Measurements from ENCODE around the gene MTHFD1L. TPM values are rescaled to one million over a fixed set of nuclear protein-coding genes. Genes with fewer than 3 reads are reported as not detected.

The MTHFD1L gene
- total RNA-seq, 2 experiments from 2014 or later = 115 to 119 TPM

- intact Hi-C loops (cut with micrococcal nuclease) = no loop called here
- Mint-ChIP-seq H3K27me3 (no peaks in the 10 kb centered on the region), H3K4me3 (no peak overlapping the region), H3K9me3 (no peaks in the 10 kb centered on the region), H3K27ac (no peak overlapping the region), H3K36me3 (peaks cover 55% of the 10 kb centered on the region), H3K4me1 (ENCODE audit: low read depth) (no peaks in the 10 kb centered on the region)
- DNase-seq = no peak
- CTCF ChIA-PET = no interaction called here
- POLR2A ChIA-PET = no interaction called here
Observed at GRCh38 chr6:150924808-150925589, 59.5 kb downstream of the MTHFD1L start.

- intact Hi-C loops (cut with micrococcal nuclease) = no loop called here
- CTCF ChIA-PET = no interaction called here
- Mint-ChIP-seq H3K27ac (no peak overlapping the region), H3K4me1 (ENCODE audit: low read depth) (no peaks in the 10 kb centered on the region), H3K4me3 (no peak overlapping the region), H3K9me3 (no peaks in the 10 kb centered on the region), H3K36me3 (peaks cover 54% of the 10 kb centered on the region), H3K27me3 (no peaks in the 10 kb centered on the region)
- POLR2A ChIA-PET = no interaction called here
- no peak for DNase-seq
Observed at GRCh38 chr6:150925590-150925928, 60.1 kb downstream of the MTHFD1L start.

GRCh38 chr6:150925976-150926375 is 60.5 kb downstream of the MTHFD1L start:
- Mint-ChIP-seq H3K9me3 (no peaks in the 10 kb centered on the region), H3K4me1 (ENCODE audit: low read depth) (no peaks in the 10 kb centered on the region), H3K36me3 (peaks cover 54% of the 10 kb centered on the region), H3K27ac (no peak overlapping the region), H3K4me3 (no peak overlapping the region), H3K27me3 (no peaks in the 10 kb centered on the region)
- CTCF ChIA-PET = no interaction called here
- intact Hi-C loops (cut with micrococcal nuclease) = no loop called here
- POLR2A ChIA-PET = no interaction called here
- no peak for DNase-seq

GRCh38 chr6:150928882-150929281 is 63.4 kb downstream of the MTHFD1L start:
- ChIA-PET POLR2A (no interaction called here), CTCF (interaction anchor here (0.8 to 3.2 kb wide), 2 partner anchors 37 to 111 kb away, joined by 3 to 16 read pairs; no protein-coding TSS in a partner anchor)

GRCh38 chr6:150929416-150929815 is 63.9 kb downstream of the MTHFD1L start:
- DNase-seq = no peak
- POLR2A ChIA-PET = no interaction called here
- Mint-ChIP-seq H3K27me3 (no peaks in the 10 kb centered on the region), H3K9me3 (no peaks in the 10 kb centered on the region), H3K4me1 (ENCODE audit: low read depth) (no peaks in the 10 kb centered on the region), H3K4me3 (no peak overlapping the region), H3K36me3 (peaks cover 55% of the 10 kb centered on the region), H3K27ac (no peak overlapping the region)
- intact Hi-C loops (cut with micrococcal nuclease) = no loop called here
- CTCF ChIA-PET = interaction anchor here (0.8 to 3.2 kb wide), 2 partner anchors 38 to 112 kb away, joined by 3 to 16 read pairs; no protein-coding TSS in a partner anchor

More at GRCh38 chr6:150928882-150929281, 63.4 kb downstream of the MTHFD1L start:
- Mint-ChIP-seq H3K27me3 (no peaks in the 10 kb centered on the region), H3K4me3 (no peak overlapping the region), H3K4me1 (ENCODE audit: low read depth) (no peaks in the 10 kb centered on the region), H3K27ac (no peak overlapping the region), H3K9me3 (no peaks in the 10 kb centered on the region), H3K36me3 (peaks cover 52% of the 10 kb centered on the region)
- intact Hi-C loops (cut with micrococcal nuclease) = no loop called here
- DNase-seq = no peak

- intact Hi-C loops (cut with micrococcal nuclease) = no loop called here
- Mint-ChIP-seq H3K27me3 (no peaks in the 10 kb centered on the region), H3K27ac (no peak overlapping the region), H3K4me3 (no peak overlapping the region), H3K4me1 (ENCODE audit: low read depth) (no peaks in the 10 kb centered on the region), H3K9me3 (no peaks in the 10 kb centered on the region), H3K36me3 (peaks cover 53% of the 10 kb centered on the region)
- ChIA-PET POLR2A (no interaction called here), CTCF (interaction anchor here (0.7 to 3.2 kb wide), 2 partner anchors 22 to 39 kb away, joined by 3 to 16 read pairs; no protein-coding TSS in a partner anchor)
- DNase-seq = no peak
Observed at GRCh38 chr6:150930841-150931240, 65.3 kb downstream of the MTHFD1L start.

- peaks cover 50% of the 10 kb centered on the region for H3K36me3 Mint-ChIP-seq
- no peak overlapping the region for H3K4me3 Mint-ChIP-seq
- no peaks in the 10 kb centered on the region for H3K9me3 Mint-ChIP-seq
- H3K27ac Mint-ChIP-seq = no peak overlapping the region
- ChIA-PET POLR2A (no interaction called here), CTCF (interaction anchor here (0.7 to 3.2 kb wide), 2 partner anchors 23 to 40 kb away, joined by 3 to 16 read pairs; no protein-coding TSS in a partner anchor)
- H3K27me3 Mint-ChIP-seq = no peaks in the 10 kb centered on the region
- no peak for DNase-seq
- H3K4me1 Mint-ChIP-seq (ENCODE audit: low read depth) = no peaks in the 10 kb centered on the region
- intact Hi-C loops (cut with micrococcal nuclease) = no loop called here
Observed at GRCh38 chr6:150931405-150931804, 65.9 kb downstream of the MTHFD1L start.

- Mint-ChIP-seq H3K27ac (no peak overlapping the region), H3K27me3 (no peaks in the 10 kb centered on the region), H3K9me3 (no peaks in the 10 kb centered on the region), H3K4me3 (no peak overlapping the region), H3K4me1 (ENCODE audit: low read depth) (no peaks in the 10 kb centered on the region), H3K36me3 (peaks cover 55% of the 10 kb centered on the region)
- CTCF ChIA-PET = interaction anchor here (1.3 to 1.4 kb wide), 2 partner anchors 391 to 401 kb away, joined by 3 to 5 read pairs; no protein-coding TSS in a partner anchor
- POLR2A ChIA-PET = no interaction called here
- no peak for DNase-seq
- intact Hi-C loops (cut with micrococcal nuclease) = no loop called here
Observed at GRCh38 chr6:150932996-150933395, 67.5 kb downstream of the MTHFD1L start.

- CTCF ChIA-PET = no interaction called here
- Mint-ChIP-seq H3K4me1 (ENCODE audit: low read depth) (no peaks in the 10 kb centered on the region), H3K4me3 (no peak overlapping the region), H3K36me3 (peaks cover 66% of the 10 kb centered on the region), H3K27ac (no peak overlapping the region), H3K9me3 (no peaks in the 10 kb centered on the region), H3K27me3 (no peaks in the 10 kb centered on the region)
- intact Hi-C loops (cut with micrococcal nuclease) = no loop called here
- DNase-seq = no peak
- POLR2A ChIA-PET = no interaction called here
Observed at GRCh38 chr6:150934380-150934779, 68.9 kb downstream of the MTHFD1L start.

- ChIA-PET CTCF (interaction anchor here (1.1 kb wide), 1 partner anchor 388 kb away, joined by 6 read pairs; no protein-coding TSS in a partner anchor), POLR2A (no interaction called here)
- Mint-ChIP-seq H3K36me3 (peaks cover 72% of the 10 kb centered on the region), H3K27ac (no peak overlapping the region), H3K27me3 (no peaks in the 10 kb centered on the region), H3K4me3 (no peak overlapping the region), H3K9me3 (no peaks in the 10 kb centered on the region), H3K4me1 (ENCODE audit: low read depth) (no peaks in the 10 kb centered on the region)
- intact Hi-C loops (cut with micrococcal nuclease) = no loop called here
- no peak for DNase-seq
Observed at GRCh38 chr6:150936021-150936555, 70.6 kb downstream of the MTHFD1L start.

- intact Hi-C loops (cut with micrococcal nuclease) = no loop called here
- ChIA-PET POLR2A (no interaction called here), CTCF (no interaction called here)
- Mint-ChIP-seq H3K9me3 (no peaks in the 10 kb centered on the region), H3K27me3 (no peaks in the 10 kb centered on the region), H3K4me1 (ENCODE audit: low read depth) (no peaks in the 10 kb centered on the region), H3K4me3 (no peak overlapping the region), H3K36me3 (peaks cover 74% of the 10 kb centered on the region), H3K27ac (no peak overlapping the region)
- no peak for DNase-seq
Observed at GRCh38 chr6:150937132-150937906, 71.8 kb downstream of the MTHFD1L start.

- intact Hi-C loops (cut with micrococcal nuclease) = no loop called here
- H3K36me3 Mint-ChIP-seq = peaks cover 59% of the 10 kb centered on the region
- no peaks in the 10 kb centered on the region for H3K4me1 Mint-ChIP-seq (ENCODE audit: low read depth)
- ChIA-PET CTCF (no interaction called here), POLR2A (no interaction called here)
- no peak for DNase-seq
- H3K9me3 Mint-ChIP-seq = no peaks in the 10 kb centered on the region
- no peak overlapping the region for H3K27ac Mint-ChIP-seq
- H3K4me3 Mint-ChIP-seq = peak overlapping the region; percentile 28
- H3K27me3 Mint-ChIP-seq = no peaks in the 10 kb centered on the region
Observed at GRCh38 chr6:150939399-150939798, 73.9 kb downstream of the MTHFD1L start.
